ENCODE measurements around the gene RASA4B.
"Not testable (repeated sequence)": the region's sequence is repeated elsewhere in the genome, so short reads cannot be mapped to it uniquely, and the experiment has no call there.

GRCh38 chr7:102497308-102497707 lies 20.3 kb downstream of the RASA4B start:
- TF ChIP-seq CTCF, POLR2A, EP300 (IDR thresholded peaks at IDR 0.05): not testable (repeated sequence)

All from tibial nerve (tissue), 4 donors.